Testis (tissue), 3 donors: ENCODE results near the gene PITX1. TPM values are rescaled to one million over a fixed set of nuclear protein-coding genes. Genes with fewer than 3 reads are reported as not detected.

ENCODE experiments used
- DNase-seq: peaks from one replicate; pipeline ENCODE4 v3.0.0-alpha.2; 2019
- H3K27ac ChIP-seq, 2 donors: fragments of 200-600 bp; sonication (generic); one replicate each; pipeline ENCODE4 v1.5.1; 2019
- H3K27me3 ChIP-seq: fragments of 200-600 bp; sonication (generic); one replicate; pipeline ENCODE4 v1.5.1; 2019
- H3K36me3 ChIP-seq: fragments of 200-600 bp; sonication (generic); one replicate; pipeline ENCODE4 v1.5.1; 2017; ENCODE audit warnings: low read depth; ENCODE audit errors: missing control alignments
- H3K4me1 ChIP-seq: fragments of 200-600 bp; sonication (generic); one replicate; pipeline ENCODE4 v1.5.1; 2019
- H3K4me3 ChIP-seq, 2 donors: fragments of 200-600 bp; sonication (generic); one replicate each; pipeline ENCODE4 v1.5.1; 2017 to 2019
- H3K9me3 ChIP-seq: fragments of 200-600 bp; sonication (generic); one replicate; pipeline ENCODE4 v1.5.1; 2017
- POLR2A ChIP-seq: fragments of 450-650 bp; IDR thresholded peaks from one replicate; pipeline ENCODE4 v1.6.1; 2017; ENCODE audit warnings: antibody characterized with exemption, mild to moderate bottlenecking, moderate library complexity
- WGBS, 2 donors: methylation state at CpG; one replicate each; pipeline ENCODE4 v1.1.5; 2018; 5-methylcytosine and 5-hydroxymethylcytosine counted together
- intact Hi-C: fragments of 100-400 bp; cut with DNase I; formaldehyde crosslinking; loops from one replicate; pipeline ENCODE4 v1.15.1; 2023; ENCODE audit warnings: low total_unique reads
- polyA plus RNA-seq: library from polyadenylated mRNA; stranded (reverse); fragments of 350-450 nt; fragmentation: Illumina TruSeq; extraction: RNeasy Lipid Tissue Mini Kit (QIAGEN cat#74804); gene quantifications from one replicate; pipeline ENCODE4 v1.2.3, GENCODE V29; 2014; ENCODE audit warnings: low read depth, low replicate concordance; ENCODE audit not compliant: insufficient read depth
- total RNA-seq, 2 donors: library from RNA; depleted of rRNA; stranded (reverse); fragments of >200 nt; gene quantifications; one replicate each; pipeline ENCODE4 v1.2.3, GENCODE V29; 2016
- TF ChIP-seq, protein P1 (sequence below), 3 experiments: fragments of 450-650 bp in 2 of 3; fragments of 200-600 bp in 1 of 3; sonication (generic) in 1 of 3; IDR thresholded peaks; one replicate each; pipeline ENCODE4 v1.5.1; 2016 to 2019; ENCODE audit warnings: antibody characterized with exemption in 3 of 3, mild to moderate bottlenecking in 2 of 3, moderate library complexity in 1 of 3

The PITX1 gene
- total and polyA plus RNA-seq, 3 donors from 2014 or later: 3.0 to 4.1 (median 3.6) TPM

- Histone ChIP-seq H3K36me3 (no peaks in the 10 kb centered on the region), H3K27ac (no peak overlapping the region), H3K4me3 (no peak overlapping the region), H3K27me3 (no peaks in the 10 kb centered on the region), H3K4me1 (no peaks in the 10 kb centered on the region), H3K9me3 (no peaks in the 10 kb centered on the region)
- DNase-seq: no peak
- intact Hi-C loops: no loop called here
- TF ChIP-seq, protein P1, sequence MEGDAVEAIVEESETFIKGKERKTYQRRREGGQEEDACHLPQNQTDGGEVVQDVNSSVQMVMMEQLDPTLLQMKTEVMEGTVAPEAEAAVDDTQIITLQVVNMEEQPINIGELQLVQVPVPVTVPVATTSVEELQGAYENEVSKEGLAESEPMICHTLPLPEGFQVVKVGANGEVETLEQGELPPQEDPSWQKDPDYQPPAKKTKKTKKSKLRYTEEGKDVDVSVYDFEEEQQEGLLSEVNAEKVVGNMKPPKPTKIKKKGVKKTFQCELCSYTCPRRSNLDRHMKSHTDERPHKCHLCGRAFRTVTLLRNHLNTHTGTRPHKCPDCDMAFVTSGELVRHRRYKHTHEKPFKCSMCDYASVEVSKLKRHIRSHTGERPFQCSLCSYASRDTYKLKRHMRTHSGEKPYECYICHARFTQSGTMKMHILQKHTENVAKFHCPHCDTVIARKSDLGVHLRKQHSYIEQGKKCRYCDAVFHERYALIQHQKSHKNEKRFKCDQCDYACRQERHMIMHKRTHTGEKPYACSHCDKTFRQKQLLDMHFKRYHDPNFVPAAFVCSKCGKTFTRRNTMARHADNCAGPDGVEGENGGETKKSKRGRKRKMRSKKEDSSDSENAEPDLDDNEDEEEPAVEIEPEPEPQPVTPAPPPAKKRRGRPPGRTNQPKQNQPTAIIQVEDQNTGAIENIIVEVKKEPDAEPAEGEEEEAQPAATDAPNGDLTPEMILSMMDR (IDR thresholded peaks at IDR 0.05): no peak
- no peak for TF ChIP-seq POLR2A
- WGBS, 2 donors: 92 to 96% methylated on average over 10 to 11 of the region's 11 CpGs
Observed at GRCh38 chr5:135009736-135010501, 24.1 kb downstream of the PITX1 start.

DNA sequence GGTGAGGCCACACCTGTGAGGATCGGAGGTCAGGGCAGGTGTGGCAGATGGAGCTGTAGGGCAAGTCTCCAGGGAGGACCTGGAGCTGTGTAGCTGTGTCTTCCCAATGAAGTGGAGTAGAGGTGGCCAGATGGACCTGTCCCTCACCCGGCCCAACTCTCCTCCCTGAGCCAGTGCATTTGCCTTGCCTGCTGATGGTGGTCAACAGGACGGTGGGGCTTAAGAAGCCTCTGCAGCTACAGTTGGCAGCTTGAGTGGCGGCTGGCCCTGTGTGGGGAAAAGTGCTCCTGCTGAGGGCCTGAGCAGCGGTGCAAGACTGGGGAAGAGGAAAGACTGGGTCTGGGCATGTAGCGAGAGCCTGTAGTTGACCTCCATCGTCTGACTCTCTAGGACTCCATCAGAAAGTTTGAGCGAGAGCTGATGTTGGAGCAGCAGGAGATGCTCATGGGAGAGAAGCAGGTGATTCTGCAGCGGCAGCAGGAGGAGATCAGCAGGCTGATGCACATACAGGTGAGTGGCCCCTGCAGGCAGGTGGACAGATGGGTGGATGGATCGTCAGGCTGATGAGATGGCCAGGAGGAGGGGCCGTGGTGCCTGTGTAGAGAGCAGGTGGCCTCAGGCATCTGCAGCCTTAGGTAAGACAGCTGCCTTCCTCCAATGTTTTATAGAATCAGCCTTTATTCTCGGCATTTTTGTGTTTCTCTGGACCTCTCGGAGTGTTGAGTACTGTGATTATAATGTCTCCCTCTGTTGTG, 24.9 kb downstream of the PITX1 start:
- intact Hi-C loops: no loop called here
- Histone ChIP-seq H3K27me3 (no peaks in the 10 kb centered on the region), H3K4me1 (no peaks in the 10 kb centered on the region), H3K4me3 (no peak overlapping the region), H3K36me3 (no peaks in the 10 kb centered on the region), H3K9me3 (no peaks in the 10 kb centered on the region), H3K27ac (no peak overlapping the region)
- TF ChIP-seq, protein P1 (IDR thresholded peaks at IDR 0.05): no peak
- TF ChIP-seq POLR2A: no peak
- no peak for DNase-seq
- 90 to 91% methylated on average over 11 to 12 of the region's 13 CpGs for WGBS, 2 donors

GRCh38 chr5:135008556-135008955, 25.5 kb downstream of the PITX1 start:
- TF ChIP-seq POLR2A: no peak
- TF ChIP-seq, protein P1 (IDR thresholded peaks at IDR 0.05): no peak
- intact Hi-C loops: no loop called here
- no peak for DNase-seq
- Histone ChIP-seq H3K9me3 (no peaks in the 10 kb centered on the region), H3K4me1 (no peaks in the 10 kb centered on the region), H3K4me3 (no peak overlapping the region), H3K27ac (no peak overlapping the region), H3K27me3 (no peaks in the 10 kb centered on the region), H3K36me3 (no peaks in the 10 kb centered on the region)
- WGBS, 2 donors: 88 to 96% methylated on average over 8 of the region's 8 CpGs

GRCh38 chr5:135007749-135008363, 26.2 kb downstream of the PITX1 start:
- H3K4me3 ChIP-seq: no peak overlapping the region
- no peaks in the 10 kb centered on the region for H3K9me3 ChIP-seq
- WGBS, 2 donors: 81 to 83% methylated on average over 11 of the region's 11 CpGs
- intact Hi-C loops: no loop called here
- H3K4me1 ChIP-seq: no peaks in the 10 kb centered on the region
- no peaks in the 10 kb centered on the region for H3K27me3 ChIP-seq
- DNase-seq: no peak
- H3K36me3 ChIP-seq: no peaks in the 10 kb centered on the region
- no peak overlapping the region for H3K27ac ChIP-seq
- TF ChIP-seq, protein P1 (IDR thresholded peaks at IDR 0.05): no peak
- no peak for TF ChIP-seq POLR2A
